GM18520 (cell line): ENCODE results near the gene JSRP1.
"Not testable (repeated sequence)": the region's sequence is repeated elsewhere in the genome, so short reads cannot be mapped to it uniquely, and the experiment has no call there.

Source experiments
- ATAC-seq: cut with Tn5 transposase; IDR thresholded peaks from one replicate; pipeline ENCODE4 v1.9.1; 2021; ENCODE audit not compliant: unreplicated experiment

JSRP1 gene

DNA sequence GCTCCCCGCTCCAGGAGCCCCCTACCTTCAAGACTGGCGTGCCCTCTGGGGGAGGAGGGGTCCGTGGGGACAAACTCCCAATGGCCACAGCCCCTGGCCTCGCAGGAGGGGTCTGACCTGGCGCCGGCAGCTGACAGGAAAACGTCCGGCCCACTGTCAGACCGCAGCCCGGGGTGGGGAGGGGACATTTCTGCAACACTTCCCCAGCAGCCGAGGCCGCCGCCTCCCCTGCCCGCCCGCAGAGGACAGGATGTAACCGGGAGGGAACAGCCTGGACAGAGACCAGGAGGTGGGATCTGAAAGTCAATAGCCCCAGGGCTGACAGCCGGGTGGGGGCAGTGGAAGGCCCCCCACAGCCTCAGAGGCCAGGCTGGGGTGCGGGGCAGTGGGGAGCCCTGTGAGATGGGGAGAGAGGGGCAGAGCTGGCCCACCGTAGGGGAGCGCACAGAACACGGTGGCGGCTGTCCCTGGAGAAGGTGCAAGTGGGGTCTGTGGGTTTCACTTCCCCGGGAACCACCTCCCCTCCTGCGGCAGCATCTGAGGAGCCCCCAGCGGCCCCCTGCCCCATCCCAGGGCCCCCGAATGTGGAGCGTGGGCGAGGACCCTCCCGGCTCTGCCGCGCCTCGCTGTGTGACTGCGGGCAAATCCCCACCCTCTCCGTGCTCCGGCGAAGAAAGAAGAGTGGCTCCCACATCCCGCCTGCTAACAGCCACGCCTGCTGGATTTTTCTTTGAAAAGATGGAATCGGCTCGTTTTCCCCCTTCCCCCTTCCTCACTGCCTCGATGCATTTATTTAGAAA lies 26.0 kb upstream of the JSRP1 start, which contains the start of gene PEAK3:
TSS of gene PEAK3 (minus strand) at position 114 of the 800 bp plus-strand sequence. CDS start 1,244 bp downstream, outside the sequence.
- no peak for ATAC-seq

DNA sequence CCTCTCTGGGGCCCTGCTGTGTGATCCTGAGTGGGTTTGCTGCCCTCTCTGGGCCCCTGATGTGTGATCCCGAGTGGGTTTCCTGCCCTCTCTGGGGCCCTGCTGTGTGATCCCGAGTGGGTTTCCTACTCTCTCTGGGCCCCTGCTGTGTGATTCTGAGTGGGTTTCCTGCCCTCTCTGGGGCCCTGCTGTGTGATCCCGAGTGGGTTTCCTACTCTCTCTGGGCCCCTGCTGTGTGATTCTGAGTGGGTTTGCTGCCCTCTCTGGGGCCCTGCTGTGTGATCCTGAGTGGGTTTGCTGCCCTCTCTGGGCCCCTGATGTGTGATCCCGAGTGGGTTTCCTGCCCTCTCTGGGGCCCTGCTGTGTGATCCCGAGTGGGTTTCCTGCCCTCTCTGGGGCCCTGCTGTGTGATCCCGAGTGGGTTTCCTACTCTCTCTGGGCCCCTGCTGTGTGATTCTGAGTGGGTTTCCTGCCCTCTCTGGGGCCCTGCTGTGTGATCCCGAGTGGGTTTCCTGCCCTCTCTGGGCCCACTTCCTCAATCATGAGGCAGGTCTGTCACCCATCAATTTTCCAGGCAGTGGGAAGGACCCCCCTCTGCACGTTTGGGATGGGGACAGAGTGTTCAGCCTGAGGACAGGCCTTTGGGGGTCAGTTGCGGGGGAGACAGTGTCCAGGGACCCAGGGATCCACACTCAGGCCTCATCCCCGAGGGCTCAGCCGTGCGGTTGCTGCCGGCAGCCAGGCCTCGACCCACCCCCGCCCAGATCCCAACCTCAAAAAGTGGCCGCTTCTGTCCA lies 25.2 kb upstream of the JSRP1 start:
- ATAC-seq, result not testable (repeated sequence)

GRCh38 chr19:2280633-2281264 lies 24.5 kb upstream of the JSRP1 start:
- ATAC-seq, result no peak

- no peak for ATAC-seq
Measured at GRCh38 chr19:2278459-2279158, 22.4 kb upstream of the JSRP1 start.

DNA sequence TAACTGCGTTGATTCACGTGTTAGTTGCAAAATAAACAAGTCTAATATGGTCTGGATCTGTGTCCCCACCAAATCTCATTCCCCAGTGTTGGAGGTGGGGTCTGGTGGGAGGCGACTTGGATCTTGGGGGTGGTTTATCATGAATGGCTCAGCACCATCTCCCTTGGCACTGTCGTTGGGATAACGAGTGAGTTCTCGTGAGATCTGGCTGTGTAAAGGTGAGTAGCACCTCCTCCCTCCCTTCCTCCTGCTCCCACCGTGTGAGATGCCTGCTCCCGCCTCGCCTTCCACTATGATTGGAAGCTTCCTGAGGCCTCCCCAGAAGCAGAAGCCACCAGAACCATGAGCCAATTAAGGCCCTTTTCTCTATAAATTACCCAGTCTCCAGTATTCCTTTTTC lies 20.9 kb upstream of the JSRP1 start:
- no peak for ATAC-seq

DNA sequence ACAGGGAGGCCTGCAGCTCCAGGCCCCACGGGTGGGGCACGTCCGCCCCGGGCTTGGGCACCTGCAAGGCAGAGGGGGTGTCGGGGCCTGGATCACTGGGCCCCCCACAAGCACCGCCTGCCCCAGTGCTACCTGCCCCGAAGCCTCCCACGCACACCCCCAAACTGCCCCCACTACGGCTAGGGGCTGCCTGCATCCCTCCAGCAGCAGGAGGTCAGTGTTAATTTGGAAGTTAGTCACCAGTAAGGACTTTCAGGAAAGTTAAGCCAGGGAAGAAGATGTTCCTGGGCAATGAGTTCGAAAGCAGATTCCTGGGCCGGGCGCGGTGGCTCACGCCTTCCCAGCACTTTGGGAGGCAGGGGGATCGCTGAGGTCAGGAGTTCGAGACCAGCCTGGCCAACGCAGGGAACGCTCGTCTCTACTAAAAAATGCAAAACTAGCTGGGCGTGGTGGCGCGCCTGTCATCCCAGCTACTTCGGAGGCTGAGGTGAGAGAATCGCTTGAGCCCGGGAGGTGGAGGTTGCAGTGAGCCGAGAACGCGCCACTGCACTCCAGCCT lies 20.3 kb upstream of the JSRP1 start:
- no peak for ATAC-seq

DNA sequence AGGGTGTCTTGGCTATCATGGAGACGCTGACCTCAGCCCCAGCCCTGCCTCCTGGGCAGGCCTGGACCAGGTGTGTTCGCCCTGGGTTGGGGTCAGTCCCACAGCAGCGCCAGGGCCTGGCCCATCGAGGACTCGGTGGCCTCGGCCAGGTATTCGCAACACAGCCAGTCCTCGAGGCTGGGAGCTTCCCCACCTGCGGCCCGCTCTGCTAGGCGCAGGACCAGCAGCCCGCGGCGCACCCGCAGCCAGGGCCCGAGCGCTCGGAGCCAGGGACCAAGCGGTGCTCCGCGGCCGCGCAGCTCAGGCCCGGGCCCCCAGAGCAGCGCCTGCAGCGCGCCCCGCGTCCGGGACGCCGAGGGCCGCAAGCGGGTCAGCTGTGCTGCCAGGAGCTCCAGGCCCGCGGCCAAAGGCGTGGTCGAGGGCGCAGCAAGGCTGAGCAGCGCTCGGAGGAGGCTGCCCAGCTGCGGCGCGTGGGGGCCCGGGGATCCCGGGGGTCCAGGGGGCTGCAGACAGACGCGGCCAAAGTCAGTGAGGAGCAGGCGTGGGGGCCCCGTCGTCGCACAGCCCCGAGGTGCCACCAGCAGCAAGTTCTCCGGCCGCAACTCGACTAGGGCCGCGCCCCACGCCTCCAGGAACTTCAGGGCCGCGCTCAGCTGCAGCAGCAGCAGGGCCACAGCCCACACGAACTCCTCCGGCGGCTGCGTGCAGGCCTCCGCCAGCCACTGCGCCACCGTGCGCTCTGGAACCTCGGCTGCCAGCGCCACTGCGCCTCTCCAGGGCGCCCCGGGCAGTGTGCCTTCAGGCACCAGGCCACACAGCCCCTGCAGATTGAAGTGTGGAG lies 19.6 kb upstream of the JSRP1 start:
- ATAC-seq, result no peak

- no peak for ATAC-seq
Measured at GRCh38 chr19:2274931-2275535, 18.8 kb upstream of the JSRP1 start.

GRCh38 chr19:2274185-2274711 lies 18.0 kb upstream of the JSRP1 start:
- no peak for ATAC-seq

DNA sequence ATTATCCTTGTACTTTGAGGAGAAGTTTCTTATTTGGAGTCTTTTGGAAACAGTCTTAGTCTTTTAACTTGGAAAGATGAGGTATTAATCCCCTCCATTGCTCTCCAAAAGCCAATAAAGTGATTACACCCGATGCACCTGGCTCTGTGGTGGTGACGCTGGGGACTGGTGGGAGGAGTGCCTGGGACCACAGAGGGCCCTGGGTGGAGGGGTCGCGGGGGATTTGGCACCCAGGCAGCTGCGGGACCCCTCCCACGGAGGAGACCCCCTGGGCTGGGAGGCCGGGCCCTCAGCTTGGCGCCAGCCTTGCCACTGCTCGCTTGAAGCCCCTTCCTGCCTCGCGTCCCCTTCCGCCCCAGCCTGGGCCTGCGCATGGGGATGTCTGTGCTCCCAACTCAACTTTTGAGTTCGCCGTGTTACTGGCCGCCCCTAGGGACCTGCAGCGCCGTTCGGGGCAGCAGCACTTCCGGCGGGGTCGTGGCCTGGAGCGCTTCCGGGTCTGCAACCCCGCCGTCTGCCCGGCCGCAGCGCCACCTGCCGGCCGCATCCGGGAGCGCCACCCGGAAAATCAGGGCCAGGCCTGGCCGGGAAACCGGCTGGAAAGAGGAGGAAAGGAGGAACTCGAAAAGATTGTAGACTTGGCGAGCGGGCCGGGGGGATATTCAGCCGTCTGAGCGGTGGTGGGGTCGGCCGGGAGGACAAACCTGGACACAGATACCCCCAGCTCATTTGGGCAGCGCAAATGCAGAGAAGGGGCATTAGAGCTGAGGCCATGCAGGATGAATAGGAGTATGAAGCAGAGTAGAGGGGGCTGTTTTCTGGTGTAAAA lies 17.4 kb upstream of the JSRP1 start:
- no peak for ATAC-seq

GRCh38 chr19:2271234-2272103 lies 15.3 kb upstream of the JSRP1 start:
- no peak for ATAC-seq

- ATAC-seq, result no peak
Measured at GRCh38 chr19:2270423-2271233, 14.4 kb upstream of the JSRP1 start.

GRCh38 chr19:2270157-2270422 lies 13.9 kb upstream of the JSRP1 start:
- no peak for ATAC-seq

- ATAC-seq, result peak; percentile 44
Measured at GRCh38 chr19:2269244-2270156, 13.3 kb upstream of the JSRP1 start.

DNA sequence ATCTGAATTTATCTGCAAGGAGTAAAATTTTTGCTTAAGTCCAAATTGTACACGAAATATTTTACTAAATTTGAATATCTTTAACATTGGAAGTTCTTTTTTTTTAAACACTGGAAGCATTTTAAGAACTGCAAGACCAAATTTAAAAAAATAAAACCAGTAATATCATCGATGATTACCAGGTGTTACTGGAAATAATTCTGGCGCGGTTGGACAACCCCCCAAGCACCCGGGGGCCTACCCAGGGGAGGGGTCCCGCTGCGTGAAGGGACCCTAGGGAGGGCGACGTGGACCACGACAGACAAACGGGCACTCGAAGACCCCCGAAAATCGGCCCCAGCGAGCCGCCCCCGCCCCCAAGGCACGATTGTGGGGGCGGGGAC lies 12.6 kb upstream of the JSRP1 start:
- ATAC-seq, result no peak

- ATAC-seq, result no peak
Measured at GRCh38 chr19:2268480-2268830, 12.2 kb upstream of the JSRP1 start.
